H1 (cell line): ENCODE data around the gene ARHGEF2. TPM values are rescaled to one million over a fixed set of nuclear protein-coding genes. Genes with fewer than 3 reads are reported as not detected.

Experiments
- CTCF ChIA-PET: fragments of 300-600 bp; sonication (Branson Sonifier 250); formaldehyde crosslinking; loops from one replicate; lab custom pipeline; 2021; ENCODE audit not compliant: partially characterized antibody; lab: Charles Lee
- POLR2A ChIA-PET: fragments of 300-600 bp; sonication (Branson Sonifier 250); formaldehyde crosslinking; loops from one replicate; lab custom pipeline; 2021; ENCODE audit warnings: inconsistent platforms; ENCODE audit not compliant: partially characterized antibody; lab: Charles Lee
- DNase-seq, 2 experiments: peaks; one replicate each; pipeline versions ENCODE4 v3.0.0 to v3.0.0-alpha.2; 2010 to 2022; ENCODE audit warnings: low spot score in 2 of 2, low read depth in 1 of 2, mixed read lengths in 1 of 2
- FAIRE-seq: peaks from 2 replicates; lab custom pipeline; 2011; peaks lifted over from hg19 to GRCh38; lab: Jason Lieb, UNC
- H2AFZ ChIP-seq: 2 replicates; pipeline ENCODE4 v1.8.1; 2012; ENCODE audit warnings: low read length, inconsistent platforms
- H2AK5ac ChIP-seq: 2 replicates; pipeline ENCODE4 v1.6.1; 2013; ENCODE audit warnings: low read depth, low read length
- H2BK120ac ChIP-seq: replicated peaks from 2 replicates; pipeline ENCODE3; 2013; ENCODE audit warnings: low read depth, low read length, inconsistent platforms
- H2BK12ac ChIP-seq: 2 replicates; pipeline ENCODE4 v1.6.1; 2013; ENCODE audit warnings: low read depth, low read length
- H2BK15ac ChIP-seq: 2 replicates; pipeline ENCODE4 v1.6.1; 2013; ENCODE audit warnings: low read length
- H2BK20ac ChIP-seq: 2 replicates; pipeline ENCODE4 v1.6.1; 2013; ENCODE audit warnings: low read length
- H2BK5ac ChIP-seq: 2 replicates; pipeline ENCODE4 v1.6.1; 2013; ENCODE audit warnings: low read depth, low read length
- H3K14ac ChIP-seq: 2 replicates; pipeline ENCODE4 v1.6.1; 2013; ENCODE audit warnings: inconsistent platforms; ENCODE audit not compliant: insufficient read length
- H3K18ac ChIP-seq: 2 replicates; pipeline ENCODE4 v1.6.1; 2013; ENCODE audit warnings: low read length; ENCODE audit errors: extremely low read depth
- H3K23ac ChIP-seq: 2 replicates; pipeline ENCODE4 v1.6.1; 2013; ENCODE audit warnings: inconsistent platforms; ENCODE audit not compliant: insufficient read length
- H3K23me2 ChIP-seq: 2 replicates; pipeline ENCODE4 v1.6.1; 2013; ENCODE audit warnings: low read depth, low read length
- H3K27ac ChIP-seq: 2 replicates; pipeline ENCODE4 v1.6.1; 2011; ENCODE audit warnings: low read depth, low read length, inconsistent platforms
- H3K27me3 ChIP-seq, 4 experiments: replicated peaks in 1 of 4; 1 replicate in 1 of 4; 2 replicates in 3 of 4; pipeline versions ENCODE4 v1.6.1 to v1.8.1; 2011 to 2013; ENCODE audit warnings: low read length in 3 of 4, mild to moderate bottlenecking in 3 of 4, inconsistent platforms in 2 of 4, mixed read lengths in 2 of 4, moderate library complexity in 1 of 4; ENCODE audit not compliant: control insufficient read depth in 3 of 4, insufficient read depth in 3 of 4; ENCODE audit errors: extremely low read depth in 1 of 4
- H3K36me3 ChIP-seq, 4 experiments: 2 replicates each; pipeline versions ENCODE4 v1.6.1 to v1.8.1; 2011 to 2013; ENCODE audit warnings: mild to moderate bottlenecking in 4 of 4, low read length in 3 of 4, moderate library complexity in 2 of 4, control low read depth in 1 of 4, inconsistent platforms in 1 of 4; ENCODE audit not compliant: insufficient read depth in 4 of 4, control insufficient read depth in 2 of 4
- H3K4ac ChIP-seq: replicated peaks from 2 replicates; pipeline ENCODE3; 2013; ENCODE audit warnings: low read length, low read depth, mixed read lengths, inconsistent platforms; ENCODE audit not compliant: insufficient read length
- H3K4me1 ChIP-seq, 4 experiments: replicated peaks in 1 of 4; 1 replicate in 1 of 4; 2 replicates in 3 of 4; pipeline versions ENCODE4 v1.6.1 to v1.8.1; 2011 to 2013; ENCODE audit warnings: low read length in 3 of 4, inconsistent platforms in 2 of 4, mixed read lengths in 1 of 4; ENCODE audit not compliant: insufficient read depth in 4 of 4, control insufficient read depth in 3 of 4
- H3K4me2 ChIP-seq, 2 experiments: 2 replicates each; pipeline versions ENCODE4 v1.6.1 to v1.8.1; 2011 to 2013; ENCODE audit warnings: low read depth in 2 of 2, low read length in 2 of 2, control low read depth in 1 of 2, inconsistent platforms in 1 of 2, mild to moderate bottlenecking in 1 of 2; ENCODE audit not compliant: insufficient read depth in 1 of 2
- H3K4me3 ChIP-seq, 4 experiments: fragments of 200-600, 300-600 bp in 1 of 4; sonication (generic), shearing (Covaris generic), sonication (Bioruptor Twin) in 1 of 4; 2 replicates each; pipeline versions ENCODE4 v1.5.1 to v1.8.1; 2011 to 2016; ENCODE audit warnings: low read length in 4 of 4, low read depth in 3 of 4, control low read depth in 2 of 4, inconsistent platforms in 2 of 4, mild to moderate bottlenecking in 2 of 4, mixed read lengths in 1 of 4, moderate library complexity in 1 of 4; ENCODE audit not compliant: insufficient read depth in 2 of 4; ENCODE audit errors: extremely low read depth in 1 of 4
- H3K56ac ChIP-seq: replicated peaks from 2 replicates; pipeline ENCODE3; 2013; ENCODE audit warnings: low read depth, mild to moderate bottlenecking, mixed read lengths, low read length, inconsistent platforms; ENCODE audit not compliant: insufficient read length
- H3K79me1 ChIP-seq: 2 replicates; pipeline ENCODE4 v1.6.1; 2013; ENCODE audit warnings: low read depth, low read length, control low read depth
- H3K79me2 ChIP-seq, 2 experiments: 2 replicates each; pipeline versions ENCODE4 v1.6.1 to v1.8.1; 2012 to 2013; ENCODE audit warnings: low read length in 2 of 2, mild to moderate bottlenecking in 2 of 2, inconsistent platforms in 1 of 2; ENCODE audit not compliant: insufficient read depth in 2 of 2, control insufficient read depth in 1 of 2
- H3K9ac ChIP-seq, 4 experiments: replicated peaks in 1 of 4; 1 replicate in 1 of 4; 2 replicates in 3 of 4; pipeline versions ENCODE4 v1.6.1 to v1.8.1; 2011 to 2013; ENCODE audit warnings: low read depth in 3 of 4, low read length in 3 of 4, control low read depth in 2 of 4, mild to moderate bottlenecking in 2 of 4, moderate library complexity in 2 of 4, inconsistent platforms in 1 of 4; ENCODE audit errors: extremely low read depth in 1 of 4
- H3K9me3 ChIP-seq, 2 experiments: 2 replicates each; pipeline versions ENCODE4 v1.6.1 to v1.8.1; 2012 to 2013; ENCODE audit warnings: mild to moderate bottlenecking in 2 of 2, moderate library complexity in 2 of 2, control low read depth in 1 of 2, inconsistent platforms in 1 of 2, low read depth in 1 of 2, low read length in 1 of 2, mixed read lengths in 1 of 2; ENCODE audit not compliant: insufficient read depth in 2 of 2
- H4K20me1 ChIP-seq, 2 experiments: replicated peaks in 1 of 2; 2 replicates each; pipeline versions ENCODE3 to v1.8.1; 2011 to 2013; ENCODE audit warnings: inconsistent platforms in 2 of 2, low read length in 2 of 2, mild to moderate bottlenecking in 1 of 2; ENCODE audit not compliant: insufficient read depth in 2 of 2, control insufficient read depth in 1 of 2
- H4K5ac ChIP-seq: 2 replicates; pipeline ENCODE4 v1.6.1; 2013; ENCODE audit warnings: low read length, low read depth, mixed read lengths, inconsistent platforms; ENCODE audit not compliant: insufficient read length
- H4K8ac ChIP-seq: 2 replicates; pipeline ENCODE4 v1.8.0; 2013; ENCODE audit warnings: mild to moderate bottlenecking, moderate library complexity, low read length, inconsistent platforms; ENCODE audit not compliant: insufficient read depth; ENCODE audit errors: extremely low read depth
- H4K91ac ChIP-seq: replicated peaks from 2 replicates; pipeline ENCODE3; 2013; ENCODE audit warnings: low read length, mixed read lengths, inconsistent platforms; ENCODE audit not compliant: insufficient read length
- CHD1 ChIP-seq: IDR thresholded peaks from 2 replicates; pipeline ENCODE4 v1.6.1; 2012; ENCODE audit warnings: low read depth, low read length, improper control_type of control experiment
- EZH2 ChIP-seq: fragments of 200-600 bp; sonication (generic); IDR thresholded peaks from 2 replicates; pipeline ENCODE4 v1.7.1; 2012; ENCODE audit warnings: low read depth, mild to moderate bottlenecking, moderate library complexity, low read length, inconsistent platforms; ENCODE audit not compliant: severe bottlenecking
- HDAC6 ChIP-seq: IDR thresholded peaks from one replicate; pipeline ENCODE4 v1.7.1; 2012; ENCODE audit warnings: low read depth, mild to moderate bottlenecking, inconsistent platforms, low read length, moderate library complexity
- KDM1A ChIP-seq: fragments of 200-600, 300-600 bp; sonication (generic); IDR thresholded peaks from 2 replicates; pipeline ENCODE4 v1.7.1; 2016; ENCODE audit warnings: mild to moderate bottlenecking, low read length, borderline replicate concordance
- WGBS, 2 experiments: shearing (Covaris generic) in 1 of 2; methylation state at CpG; one replicate each; pipeline versions ENCODE4 v1.1.6 to v1.1.7; 2013 to 2015; ENCODE audit warnings: low lambda C conversion rate in 2 of 2, mixed read lengths in 2 of 2, inconsistent platforms in 1 of 2, low coverage in 1 of 2, missing lambda C conversion rate in 1 of 2; ENCODE audit not compliant: insufficient replicate concordance in 2 of 2, insufficient coverage in 1 of 2, insufficient read length in 1 of 2; ENCODE audit errors: extremely low coverage in 1 of 2, missing lambda C conversion rate in 1 of 2; 5-methylcytosine and 5-hydroxymethylcytosine counted together
- polyA plus RNA-seq, 7 experiments: library from polyadenylated mRNA; depleted of rRNA in 3 of 7; stranded (reverse) in 5 of 7; unstranded in 2 of 7; fragments of >200 nt in 5 of 7; fragments of 200-250 nt in 2 of 7; gene quantifications; 1 replicate in 5 of 7; 2 replicates in 1 of 7; 4 replicates in 1 of 7; pipeline versions ENCODE4 v1.2.1 to v1.2.3, GENCODE V29; 2011 to 2013; ENCODE audit warnings: missing spikeins in 2 of 7, mixed read lengths in 2 of 7
- total RNA-seq: library from RNA; stranded (reverse); fragmentation: NEBNext Ultra II Directional; extraction: Animal tissue kit (Norgen Biotek cat#: 25700); gene quantifications from 2 replicates; pipeline ENCODE4 v1.2.1, GENCODE V29; 2021

Gene ARHGEF2
- total and polyA plus RNA-seq, 2 of the 8 experiments (the other 6 are each of a cell fraction or from before 2014, with no cell fraction given) = 42.7 to 80.5 TPM

DNA sequence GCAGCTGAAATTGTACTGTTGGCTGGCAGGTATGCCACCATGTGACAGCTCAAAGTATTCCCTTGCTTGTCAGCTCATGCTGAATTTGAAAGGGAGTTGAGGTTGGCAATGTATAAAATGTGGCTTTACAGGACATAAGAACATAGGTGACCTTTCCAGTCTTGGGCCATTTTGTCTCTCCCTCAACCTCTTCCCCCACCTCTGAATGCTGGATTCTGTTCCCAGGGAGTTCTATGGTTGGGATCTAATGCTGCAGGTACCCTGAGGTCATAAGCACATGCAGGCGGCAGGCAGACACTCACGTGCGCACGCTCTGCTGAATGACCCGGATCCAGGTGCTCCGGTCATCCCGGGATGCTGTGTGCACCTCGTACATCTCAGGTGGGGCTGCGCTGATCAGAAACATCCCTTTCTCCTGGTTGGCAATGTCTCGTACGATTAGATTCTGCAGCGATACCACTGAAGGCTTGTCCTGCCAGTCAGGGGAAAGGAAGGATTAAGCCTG lies 20.9 kb downstream of the ARHGEF2 start:
- Histone ChIP-seq H3K27ac (no peak overlapping the region), H3K18ac (no peak overlapping the region), H3K79me1 (no peaks in the 10 kb centered on the region; the same call in 1 of the 2 replicates), H3K79me2 (no peaks in the 10 kb centered on the region), H2BK20ac (no peak overlapping the region), H2BK15ac (no peak overlapping the region), H2AK5ac (no peak overlapping the region), H3K36me3 (peaks cover 35 to 93% (median 78%) of the 10 kb centered on the region in 4 experiments), H2BK12ac (no peak overlapping the region), H2BK120ac (no peak overlapping the region), H4K91ac (no peak overlapping the region), H3K4me3 (no peak overlapping the region), H4K20me1 (peaks cover 0 to 8% of the 10 kb centered on the region in 2 experiments), H3K4me1 (no peaks in the 10 kb centered on the region), H3K14ac (no peak overlapping the region), H3K56ac (no peak overlapping the region), H3K23me2 (no peaks in the 10 kb centered on the region), H2BK5ac (no peak overlapping the region), H3K23ac (no peak overlapping the region), H4K5ac (no peak overlapping the region), H3K9ac (no peak overlapping the region), H3K27me3 (no peaks in the 10 kb centered on the region), H3K9me3 (no peaks in the 10 kb centered on the region), H2AFZ (no peak overlapping the region), H3K4ac (no peak overlapping the region), H3K4me2 (no peak overlapping the region), H4K8ac (no peak overlapping the region; the same call in 1 of the 2 replicates)
- WGBS, 2 experiments = 97% methylated on average over 12 of the region's 12 CpGs; no CpG with 5 or more reads in 1 of the 2 experiments
- TF ChIP-seq EZH2 (no peak), CHD1 (no peak), KDM1A (no peak), HDAC6 (no peak)
- DNase-seq = no peak
- no peak for FAIRE-seq
- POLR2A ChIA-PET = interaction anchor here (0.8 to 1.4 kb wide), 6 partner anchors 10 to 39 kb away, joined by 3 to 5 read pairs (median 3); partner anchors contain the start of gene KHDC4
- CTCF ChIA-PET = interaction anchor here (0.9 to 1.6 kb wide), 9 partner anchors 8 to 109 kb away, joined by 3 to 8 read pairs (median 5); no protein-coding TSS in a partner anchor
